Neural cell (in vitro differentiated cells): Measurements from ENCODE around the gene SLC27A5. TPM values are rescaled to one million over a fixed set of nuclear protein-coding genes. Genes with fewer than 3 reads are reported as not detected.
A peak's percentile ranks its signal among the peaks of the same experiment; 100 is the strongest.

ENCODE experiments used
- H2AFZ ChIP-seq: fragments of 200-600, 300-800 bp; sonication (generic), shearing (Covaris generic); 2 replicates; pipeline ENCODE4 v1.6.0; 2014; ENCODE audit warnings: low read depth, mild to moderate bottlenecking, antibody characterized with exemption, low read length, moderate library complexity
- H3F3A ChIP-seq: fragments of 200-600 bp; shearing (Covaris generic); 2 replicates; pipeline ENCODE4 v1.6.1; 2016; ENCODE audit warnings: mild to moderate bottlenecking, moderate library complexity, mixed read lengths, antibody characterized with exemption, low read length; ENCODE audit not compliant: insufficient read depth, poor library complexity, severe bottlenecking
- H3K27ac ChIP-seq: fragments of 200-600, 300-800 bp; sonication (generic), shearing (Covaris generic); 2 replicates; pipeline ENCODE4 v1.5.1; 2014; ENCODE audit warnings: mild to moderate bottlenecking, low read length, moderate library complexity
- H3K27me3 ChIP-seq: fragments of 300-800, 200-600 bp; sonication (generic), shearing (Covaris generic); 2 replicates; pipeline ENCODE4 v1.6.0; 2014; ENCODE audit warnings: mild to moderate bottlenecking, low read depth, low read length, moderate library complexity; ENCODE audit not compliant: insufficient read depth
- H3K36me3 ChIP-seq: fragments of 300-800, 200-600 bp; sonication (generic), shearing (Covaris generic); 2 replicates; pipeline ENCODE4 v1.5.1; 2014; ENCODE audit warnings: mild to moderate bottlenecking, antibody characterized with exemption, low read length, moderate library complexity; ENCODE audit not compliant: insufficient read depth
- H3K4me2 ChIP-seq: fragments of 300-800, 200-600 bp; sonication (generic), shearing (Covaris generic); 2 replicates; pipeline ENCODE4 v1.6.0; 2014; ENCODE audit warnings: mild to moderate bottlenecking, low read length
- H3K4me3 ChIP-seq: fragments of 300-800, 200-600 bp; sonication (generic), shearing (Covaris generic); 2 replicates; pipeline ENCODE4 v1.5.1; 2014; ENCODE audit warnings: mild to moderate bottlenecking, low read length, moderate library complexity
- H3K79me2 ChIP-seq: fragments of 200-600 bp; shearing (Covaris generic); replicated peaks from 2 replicates; pipeline ENCODE4 v1.6.0; 2014; ENCODE audit warnings: mild to moderate bottlenecking, low read length, moderate library complexity; ENCODE audit not compliant: insufficient read depth
- H3K9ac ChIP-seq: fragments of 300-800, 200-600 bp; sonication (generic), shearing (Covaris generic); 2 replicates; pipeline ENCODE4 v1.6.1; 2016; ENCODE audit warnings: mild to moderate bottlenecking, low read length, mixed read lengths
- H3K9me2 ChIP-seq: fragments of 200-600 bp; shearing (Covaris generic); 2 replicates; pipeline ENCODE4 v1.6.1; 2016; ENCODE audit warnings: mild to moderate bottlenecking, low read length, mixed read lengths; ENCODE audit not compliant: insufficient read depth
- H3K9me3 ChIP-seq: fragments of 200-600, 300-800 bp; sonication (generic), shearing (Covaris generic); 2 replicates; pipeline ENCODE4 v1.6.1; 2016; ENCODE audit warnings: mild to moderate bottlenecking, mixed run types, low read length, moderate library complexity, mixed read lengths
- H4K20me1 ChIP-seq: fragments of 200-600 bp; shearing (Covaris generic); 2 replicates; pipeline ENCODE4 v1.6.1; 2016; ENCODE audit warnings: mild to moderate bottlenecking, mixed run types; ENCODE audit not compliant: insufficient read depth
- EP300 ChIP-seq: fragments of 450-650 bp; conservative IDR thresholded peaks from 2 replicates; pipeline ENCODE4 v1.6.1; 2014; ENCODE audit warnings: antibody characterized with exemption, mild to moderate bottlenecking, moderate library complexity; ENCODE audit not compliant: poor library complexity, severe bottlenecking
- EZH2 ChIP-seq: fragments of 200-600, 300-800 bp; shearing (Covaris generic), sonication (generic); IDR thresholded peaks from 2 replicates; pipeline ENCODE4 v1.6.1; 2014; ENCODE audit warnings: antibody characterized with exemption, low read length, borderline replicate concordance, mild to moderate bottlenecking; ENCODE audit not compliant: insufficient read depth, poor library complexity, severe bottlenecking
- MXI1 ChIP-seq: fragments of 450-650 bp; conservative IDR thresholded peaks from 2 replicates; pipeline ENCODE4 v1.6.1; 2014; ENCODE audit warnings: antibody characterized with exemption, mild to moderate bottlenecking; ENCODE audit not compliant: poor library complexity, severe bottlenecking
- POLR2AphosphoS5 ChIP-seq: IDR thresholded peaks from 2 replicates; pipeline ENCODE4 v1.6.1; 2012
- RAD21 ChIP-seq: fragments of 450-650 bp; conservative IDR thresholded peaks from 2 replicates; pipeline ENCODE4 v1.6.1; 2014; ENCODE audit warnings: antibody characterized with exemption, mild to moderate bottlenecking, moderate library complexity
- REST ChIP-seq: IDR thresholded peaks from 2 replicates; pipeline ENCODE4 v1.6.1; 2012; ENCODE audit warnings: borderline replicate concordance
- SMC3 ChIP-seq: fragments of 450-650 bp; conservative IDR thresholded peaks from 2 replicates; pipeline ENCODE4 v1.6.1; 2014; ENCODE audit warnings: antibody characterized with exemption, mild to moderate bottlenecking, moderate library complexity; ENCODE audit not compliant: poor library complexity
- TAF1 ChIP-seq: IDR thresholded peaks from 2 replicates; pipeline ENCODE4 v1.6.1; 2012; ENCODE audit warnings: low read depth
- polyA plus RNA-seq: library from polyadenylated mRNA; depleted of rRNA; stranded (reverse); fragments of >200 nt; gene quantifications from 2 replicates; pipeline ENCODE4 v1.2.3, GENCODE V29; 2014
- TF ChIP-seq, protein P1 (sequence below): fragments of 450-650 bp; IDR thresholded peaks from 2 replicates; pipeline ENCODE4 v1.5.1; 2014; ENCODE audit warnings: antibody characterized with exemption, mild to moderate bottlenecking, moderate library complexity; ENCODE audit not compliant: poor library complexity, severe bottlenecking

SLC27A5 gene
- polyA plus RNA-seq, 1 donor from 2014 or later: 14.9 TPM

- peaks cover 3% of the 10 kb centered on the region for H3K36me3 ChIP-seq
- TF ChIP-seq EZH2: no peak
- no peak for TF ChIP-seq EP300
- TF ChIP-seq, protein P1, sequence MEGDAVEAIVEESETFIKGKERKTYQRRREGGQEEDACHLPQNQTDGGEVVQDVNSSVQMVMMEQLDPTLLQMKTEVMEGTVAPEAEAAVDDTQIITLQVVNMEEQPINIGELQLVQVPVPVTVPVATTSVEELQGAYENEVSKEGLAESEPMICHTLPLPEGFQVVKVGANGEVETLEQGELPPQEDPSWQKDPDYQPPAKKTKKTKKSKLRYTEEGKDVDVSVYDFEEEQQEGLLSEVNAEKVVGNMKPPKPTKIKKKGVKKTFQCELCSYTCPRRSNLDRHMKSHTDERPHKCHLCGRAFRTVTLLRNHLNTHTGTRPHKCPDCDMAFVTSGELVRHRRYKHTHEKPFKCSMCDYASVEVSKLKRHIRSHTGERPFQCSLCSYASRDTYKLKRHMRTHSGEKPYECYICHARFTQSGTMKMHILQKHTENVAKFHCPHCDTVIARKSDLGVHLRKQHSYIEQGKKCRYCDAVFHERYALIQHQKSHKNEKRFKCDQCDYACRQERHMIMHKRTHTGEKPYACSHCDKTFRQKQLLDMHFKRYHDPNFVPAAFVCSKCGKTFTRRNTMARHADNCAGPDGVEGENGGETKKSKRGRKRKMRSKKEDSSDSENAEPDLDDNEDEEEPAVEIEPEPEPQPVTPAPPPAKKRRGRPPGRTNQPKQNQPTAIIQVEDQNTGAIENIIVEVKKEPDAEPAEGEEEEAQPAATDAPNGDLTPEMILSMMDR: no peak
- TF ChIP-seq MXI1: no peak
- no peak for TF ChIP-seq SMC3
- TF ChIP-seq RAD21: no peak
- TF ChIP-seq TAF1: no peak
- no peak for TF ChIP-seq REST
- no peak for TF ChIP-seq POLR2AphosphoS5
These were observed 40.9 kb upstream of the SLC27A5 start for GRCh38 chr19:58552655-58553054.

GRCh38 chr19:58551577-58552471 lies 40.0 kb upstream of the SLC27A5 start:
- H3K27me3 ChIP-seq: no peaks in the 10 kb centered on the region
- no peak overlapping the region for H2AFZ ChIP-seq
- H3K36me3 ChIP-seq: peaks cover 3% of the 10 kb centered on the region
- H3K9ac ChIP-seq: no peak overlapping the region
- H4K20me1 ChIP-seq: peaks cover 17% of the 10 kb centered on the region
- H3K4me2 ChIP-seq: no peak overlapping the region
- no peak overlapping the region for H3K4me3 ChIP-seq
- H3K9me2 ChIP-seq: no peaks in the 10 kb centered on the region
- H3F3A ChIP-seq: peaks cover 9% of the 10 kb centered on the region
- peaks cover 19% of the 10 kb centered on the region for H3K79me2 ChIP-seq
- H3K9me3 ChIP-seq: no peaks in the 10 kb centered on the region
- no peak overlapping the region for H3K27ac ChIP-seq
- TF ChIP-seq EP300 (no peak), MXI1 (no peak), RAD21 (no peak), SMC3 (no peak), POLR2AphosphoS5 (peak; percentile 6)

More at GRCh38 chr19:58552655-58553054, 40.9 kb upstream of the SLC27A5 start:
- Histone ChIP-seq H3F3A (peaks cover 9% of the 10 kb centered on the region), H3K4me2 (no peak overlapping the region), H2AFZ (no peak overlapping the region), H3K27me3 (no peaks in the 10 kb centered on the region), H3K27ac (no peak overlapping the region), H3K9me2 (no peaks in the 10 kb centered on the region), H3K9me3 (no peaks in the 10 kb centered on the region), H4K20me1 (peaks cover 14% of the 10 kb centered on the region), H3K9ac (no peak overlapping the region), H3K79me2 (peaks cover 21% of the 10 kb centered on the region), H3K4me3 (no peak overlapping the region)
